ENCODE results near the gene HFM1. TPM values are rescaled to one million over a fixed set of nuclear protein-coding genes. Genes with fewer than 3 reads are reported as not detected.

The HFM1 gene
- total and polyA plus RNA-seq, 2 donors (not counting 3 experiments of a cell fraction or from before 2014, with no cell fraction given) = 0.11 TPM; not detected in 1

GRCh38 chr1:91338501-91338900, 66.1 kb downstream of the HFM1 start:
- CTCF ChIA-PET = no interaction called here
- no peak overlapping the region for H3K4me3 ChIP-seq (replicated peaks in 1 of 3; ENCODE audit: insufficient read depth in 1 of 3, low read depth in 1 of 3, low read length in 3 of 3)
- no peaks in the 10 kb centered on the region for H4K20me1 ChIP-seq (replicated peaks; ENCODE audit: control insufficient read depth, extremely low read depth, insufficient read depth, low read length)
- no peak overlapping the region for H3K4me2 ChIP-seq (ENCODE audit: insufficient read depth, low read length)
- H3K27me3 ChIP-seq (ENCODE audit: control insufficient read depth in 2 of 2, insufficient read depth in 2 of 2, low read length in 2 of 2) = no peaks in the 10 kb centered on the region
- no peaks in the 10 kb centered on the region for H3K36me3 ChIP-seq (ENCODE audit: control insufficient read depth in 2 of 2, extremely low read depth in 1 of 2, insufficient read depth in 2 of 2, low read length in 2 of 2)
- POLR2A ChIA-PET = no interaction called here
- no peaks in the 10 kb centered on the region for H3K4me1 ChIP-seq (ENCODE audit: control insufficient read depth, extremely low read depth, insufficient read depth, low read length)
- no peaks in the 10 kb centered on the region for H3K79me2 ChIP-seq (ENCODE audit: control insufficient read depth, insufficient read depth, low read length)
- FAIRE-seq (no peak), DNase-seq (ENCODE audit: low read depth, low spot score) (no peak)
- no TSS peak for BruUV-seq (replicated peaks)
- TF ChIP-seq POLR2A (IDR thresholded peaks at IDR 0.05; ENCODE audit: low read depth, low read length) (no peak), CTCF (IDR thresholded peaks at IDR 0.05; ENCODE audit: extremely low read depth in 1 of 2, insufficient read depth in 1 of 2, low read depth in 1 of 2, low read length in 2 of 2) (no peak), MYC (IDR thresholded peaks at IDR 0.05; ENCODE audit: low read depth, low read length) (no peak), GATA2 (IDR thresholded peaks at IDR 0.05; ENCODE audit: insufficient read depth, insufficient read length, low read depth, low read length) (no peak), JUN (IDR thresholded peaks at IDR 0.05; ENCODE audit: borderline replicate concordance, insufficient read depth, insufficient read length, low read depth) (no peak), EZH2 (IDR thresholded peaks at IDR 0.05; ENCODE audit: borderline replicate concordance, low read depth, low read length, severe bottlenecking) (no peak), MAX (IDR thresholded peaks at IDR 0.05; ENCODE audit: insufficient read depth, insufficient read length) (no peak), POLR2AphosphoS5 (IDR thresholded peaks at IDR 0.05; ENCODE audit: insufficient read depth, low read depth, low read length) (no peak), FOS (IDR thresholded peaks at IDR 0.05; ENCODE audit: borderline replicate concordance, insufficient read depth, low read length) (no peak)
- no peak overlapping the region for H3K27ac ChIP-seq (ENCODE audit: insufficient read depth, low read depth, low read length)
- no peaks in the 10 kb centered on the region for H3K9me1 ChIP-seq (replicated peaks; ENCODE audit: control insufficient read depth, extremely low read depth, insufficient read depth, low read length)
- intact Hi-C loops (cut with micrococcal nuclease) (no loop called here), dilution Hi-C loops (cut with MboI; ENCODE audit: extremely low pct_ligation_motif_present, low sequenced_read_pairs) (no loop called here)
- H3K9ac ChIP-seq (replicated peaks; ENCODE audit: extremely low read depth, insufficient read depth, low read length) = no peak overlapping the region
- no peak overlapping the region for H2AFZ ChIP-seq (ENCODE audit: low read depth, low read length)
- H3K9me3 ChIP-seq (replicated peaks; ENCODE audit: control insufficient read depth, insufficient read depth, low read length) = no peaks in the 10 kb centered on the region
